IMR-90 (cell line): ENCODE results near the gene OR5AC2. TPM values are rescaled to one million over a fixed set of nuclear protein-coding genes. Genes with fewer than 3 reads are reported as not detected.

Experiments
- ATAC-seq: fragments of 200-7000 bp; cut with Tn5 transposase; 2 replicates; pipeline ENCODE4 v1.9.1; 2020; ENCODE audit warnings: low read depth, mild to moderate bottlenecking, moderate library complexity
- BruUV-seq: library from RNA; stranded (reverse); fragments of 400-500 nt; replicated peaks from 2 replicates; lab custom pipeline; 2021; lab: Mats Ljungman, UMichigan
- CTCF ChIA-PET: fragments of 300-600 bp; formaldehyde crosslinking; extraction: SDS; loops from one replicate; lab custom pipeline; 2021; ENCODE audit warnings: antibody characterized with exemption; lab: Yijun Ruan, JAX
- POLR2A ChIA-PET: fragments of 300-600 bp; sonication (Branson Sonifier 250); formaldehyde crosslinking; loops from one replicate; lab custom pipeline; 2022; ENCODE audit warnings: antibody characterized with exemption; ENCODE audit not compliant: unreplicated experiment; lab: Charles Lee
- DNase-seq: peaks from one replicate; pipeline ENCODE4 v3.0.0; 2013
- H2AFZ ChIP-seq: replicated peaks from 2 replicates; pipeline ENCODE3; 2013; ENCODE audit warnings: low read length, mild to moderate bottlenecking; ENCODE audit not compliant: poor library complexity
- H2AK5ac ChIP-seq: 2 replicates; pipeline ENCODE4 v1.6.1; 2013; ENCODE audit warnings: low read depth, low read length, inconsistent platforms
- H2AK9ac ChIP-seq: replicated peaks from 2 replicates; pipeline ENCODE3; 2013; ENCODE audit warnings: mild to moderate bottlenecking, low read depth, low read length, moderate library complexity; ENCODE audit not compliant: poor library complexity
- H2BK120ac ChIP-seq: 2 replicates; pipeline ENCODE4 v1.6.1; 2013; ENCODE audit warnings: low read depth, low read length, inconsistent platforms
- H2BK15ac ChIP-seq: 3 replicates; pipeline ENCODE4 v1.6.1; 2013; ENCODE audit warnings: low read depth, low read length, inconsistent platforms
- H2BK20ac ChIP-seq: 2 replicates; pipeline ENCODE4 v1.6.1; 2013; ENCODE audit warnings: low read depth, mild to moderate bottlenecking, inconsistent platforms, low read length, moderate library complexity
- H2BK5ac ChIP-seq: 2 replicates; pipeline ENCODE4 v1.6.1; 2013; ENCODE audit warnings: mild to moderate bottlenecking, low read depth, low read length, inconsistent platforms; ENCODE audit not compliant: poor library complexity, severe bottlenecking
- H3K14ac ChIP-seq: replicated peaks from 2 replicates; pipeline ENCODE4 v1.6.1; 2013; ENCODE audit warnings: low read depth, low read length, inconsistent platforms
- H3K18ac ChIP-seq: 2 replicates; pipeline ENCODE4 v1.6.1; 2013; ENCODE audit warnings: low read depth, low read length, control low read depth
- H3K23ac ChIP-seq: 2 replicates; pipeline ENCODE4 v1.6.1; 2013; ENCODE audit warnings: low read depth, low read length, inconsistent platforms
- H3K27ac ChIP-seq: 2 replicates; pipeline ENCODE4 v1.5.1; 2013; ENCODE audit warnings: mild to moderate bottlenecking, control low read depth, low read length; ENCODE audit not compliant: insufficient read depth
- H3K27me3 ChIP-seq: 2 replicates; pipeline ENCODE4 v1.6.1; 2013; ENCODE audit warnings: low read length; ENCODE audit not compliant: control insufficient read depth, insufficient read depth
- H3K36me3 ChIP-seq: 2 replicates; pipeline ENCODE4 v1.6.1; 2013; ENCODE audit warnings: low read length, mixed read lengths; ENCODE audit not compliant: control insufficient read depth, insufficient read depth
- H3K4ac ChIP-seq: 2 replicates; pipeline ENCODE4 v1.6.1; 2013; ENCODE audit warnings: low read depth, low read length, inconsistent platforms
- H3K4me1 ChIP-seq: 2 replicates; pipeline ENCODE4 v1.6.1; 2013; ENCODE audit warnings: low read length, mixed read lengths; ENCODE audit not compliant: control insufficient read depth, insufficient read depth
- H3K4me2 ChIP-seq: 2 replicates; pipeline ENCODE4 v1.6.1; 2013; ENCODE audit warnings: low read depth, mild to moderate bottlenecking, control low read depth, low read length, moderate library complexity
- H3K4me3 ChIP-seq: 2 replicates; pipeline ENCODE4 v1.5.1; 2013; ENCODE audit warnings: low read depth, mild to moderate bottlenecking, control low read depth, low read length, moderate library complexity; ENCODE audit not compliant: insufficient read depth
- H3K56ac ChIP-seq: 2 replicates; pipeline ENCODE4 v1.6.1; 2013; ENCODE audit warnings: low read length, inconsistent platforms; ENCODE audit not compliant: insufficient read depth; ENCODE audit errors: extremely low read depth
- H3K79me1 ChIP-seq, 2 experiments: 2 replicates each; pipeline ENCODE4 v1.6.1; 2013; ENCODE audit warnings: low read length in 2 of 2, inconsistent platforms in 1 of 2, low read depth in 1 of 2
- H3K9ac ChIP-seq: 2 replicates; pipeline ENCODE4 v1.6.1; 2013; ENCODE audit warnings: low read depth, low read length, control low read depth
- H3K9me1 ChIP-seq: 2 replicates; pipeline ENCODE4 v1.6.1; 2013; ENCODE audit warnings: low read length, inconsistent platforms; ENCODE audit not compliant: insufficient read depth
- H3K9me3 ChIP-seq: 2 replicates; pipeline ENCODE4 v1.6.1; 2013; ENCODE audit warnings: low read length; ENCODE audit not compliant: control insufficient read depth, insufficient read depth
- H4K20me1 ChIP-seq: 2 replicates; pipeline ENCODE4 v1.6.1; 2013; ENCODE audit warnings: low read length, inconsistent platforms; ENCODE audit not compliant: insufficient read depth
- H4K5ac ChIP-seq: 2 replicates; pipeline ENCODE4 v1.6.1; 2013; ENCODE audit warnings: mild to moderate bottlenecking, low read depth, low read length, control low read depth
- H4K8ac ChIP-seq, 2 experiments: 2 replicates each; pipeline ENCODE4 v1.6.1; 2013; ENCODE audit warnings: low read depth in 2 of 2, low read length in 2 of 2, control low read depth in 1 of 2, inconsistent platforms in 1 of 2
- H4K91ac ChIP-seq: 2 replicates; pipeline ENCODE4 v1.6.1; 2013; ENCODE audit warnings: low read depth, low read length, inconsistent platforms; ENCODE audit not compliant: insufficient read depth
- BHLHE40 ChIP-seq: fragments of 150-350 bp; IDR thresholded peaks from 2 replicates; pipeline ENCODE4 v1.6.1; 2016; ENCODE audit warnings: mild to moderate bottlenecking, low read depth, low read length
- CEBPB ChIP-seq: IDR thresholded peaks from 2 replicates; pipeline ENCODE4 v1.6.1; 2012; ENCODE audit warnings: low read depth, low read length, improper control_type of control experiment
- CTCF ChIP-seq: conservative IDR thresholded peaks from 2 replicates; pipeline ENCODE4 v1.5.1; 2012; ENCODE audit warnings: mild to moderate bottlenecking, low read depth, low read length, improper control_type of control experiment
- ELK1 ChIP-seq: fragments of 150-350 bp; IDR thresholded peaks from 2 replicates; pipeline ENCODE4 v1.6.1; 2016; ENCODE audit warnings: low read depth, mild to moderate bottlenecking, low read length, moderate library complexity, borderline replicate concordance
- FOS ChIP-seq: fragments of 150-350 bp; IDR thresholded peaks from 2 replicates; pipeline ENCODE4 v1.6.1; 2016; ENCODE audit warnings: low read depth, low read length
- MAFK ChIP-seq: IDR thresholded peaks from 2 replicates; pipeline ENCODE4 v1.6.1; 2012; ENCODE audit warnings: low read depth, low read length, improper control_type of control experiment
- MXI1 ChIP-seq: IDR thresholded peaks from 2 replicates; pipeline ENCODE4 v1.6.1; 2012; ENCODE audit warnings: low read depth, mild to moderate bottlenecking, low read length, moderate library complexity, borderline replicate concordance
- RAD21 ChIP-seq: IDR thresholded peaks from 2 replicates; pipeline ENCODE4 v1.6.1; 2012; ENCODE audit warnings: low read length, improper control_type of control experiment
- RCOR1 ChIP-seq: IDR thresholded peaks from 2 replicates; pipeline ENCODE4 v1.6.1; 2012; ENCODE audit warnings: mild to moderate bottlenecking, low read length, improper control_type of control experiment; ENCODE audit not compliant: insufficient replicate concordance
- RFX5 ChIP-seq: IDR thresholded peaks from 2 replicates; pipeline ENCODE4 v1.8.0; 2012; ENCODE audit warnings: low read depth, mild to moderate bottlenecking, low read length, moderate library complexity
- WGBS, 2 experiments: methylation state at CpG; one replicate each; pipeline versions ENCODE4 v1.1.5 to v1.1.7; 2013; ENCODE audit warnings: missing lambda C conversion rate in 2 of 2; ENCODE audit not compliant: insufficient read length in 1 of 2; ENCODE audit errors: extremely low coverage in 2 of 2; 5-methylcytosine and 5-hydroxymethylcytosine counted together
- dilution Hi-C: fragments of 300-500 bp; cut with HindIII; formaldehyde crosslinking; loops from one replicate; pipeline ENCODE4 v1.14.3; 2018; ENCODE audit warnings: low sequenced_read_pairs; ENCODE audit not compliant: unreplicated experiment
- in situ Hi-C: fragments of 300-500 bp; cut with MboI; formaldehyde crosslinking; loops from 3 replicates; pipeline ENCODE4 v1.14.3; 2019; ENCODE audit warnings: low sequenced_read_pairs, inconsistent platforms, mixed read lengths
- intact Hi-C: fragments of 100-400 bp; cut with micrococcal nuclease; formaldehyde crosslinking; loops from 2 replicates; pipeline ENCODE4 v1.10.0; 2022
- polyA plus RNA-seq, 3 experiments: library from polyadenylated mRNA; depleted of rRNA; stranded (reverse); fragments of >200 nt; gene quantifications; 2 replicates each; pipeline ENCODE4 v1.2.3, GENCODE V29; 2012; ENCODE audit warnings: low replicate concordance in 1 of 3
- total RNA-seq: library from RNA; depleted of rRNA; stranded (reverse); fragments of >200 nt; gene quantifications from 2 replicates; pipeline ENCODE4 v1.2.3, GENCODE V29; 2012

OR5AC2 gene
- total and polyA plus RNA-seq, 2 of the 4 experiments (the other 2 are of a cell fraction) = not detected

GRCh38 chr3:98057631-98058030 lies 29.3 kb upstream of the OR5AC2 start:
- no peaks in the 10 kb centered on the region for H3K36me3 ChIP-seq
- H4K5ac ChIP-seq = no peak overlapping the region
- H3K18ac ChIP-seq = no peak overlapping the region
- no peak overlapping the region for H3K23ac ChIP-seq
- no peak overlapping the region for H3K9ac ChIP-seq
- H3K79me1 ChIP-seq = no peaks in the 10 kb centered on the region
- no peak for TF ChIP-seq RCOR1
- no peak for TF ChIP-seq BHLHE40
- TF ChIP-seq FOS = no peak
- no peak for TF ChIP-seq CTCF
- TF ChIP-seq MXI1 = no peak
- no peak for TF ChIP-seq RAD21
- TF ChIP-seq RFX5 = no peak
- TF ChIP-seq MAFK = no peak
- no peak for TF ChIP-seq ELK1
- no peak for TF ChIP-seq CEBPB
- no peak overlapping the region for H3K4me3 ChIP-seq
- H3K4me2 ChIP-seq = no peak overlapping the region
- H2BK120ac ChIP-seq = no peak overlapping the region
- no CpG with 5 or more reads among the region's 1 CpG for WGBS, 2 experiments
- no peak overlapping the region for H3K56ac ChIP-seq
- no peak overlapping the region for H2BK20ac ChIP-seq
- no peak overlapping the region for H2AK9ac ChIP-seq
- H3K14ac ChIP-seq = no peak overlapping the region
- H2BK15ac ChIP-seq = no peak overlapping the region
- DNase-seq (no peak), ATAC-seq (no peak)
- H3K4me1 ChIP-seq = no peaks in the 10 kb centered on the region
- no peak overlapping the region for H2AFZ ChIP-seq
- no peak overlapping the region for H2BK5ac ChIP-seq
- H3K27me3 ChIP-seq = no peaks in the 10 kb centered on the region
- ChIA-PET POLR2A (no interaction called here), CTCF (no interaction called here)
- in situ Hi-C loops = no loop called here
- H3K4ac ChIP-seq = no peak overlapping the region
- H3K9me3 ChIP-seq = no peaks in the 10 kb centered on the region
- BruUV-seq = no TSS peak
- H3K27ac ChIP-seq = no peak overlapping the region
- no peak overlapping the region for H4K8ac ChIP-seq
- no peaks in the 10 kb centered on the region for H3K9me1 ChIP-seq
- dilution Hi-C loops = no loop called here
- intact Hi-C loops = no loop called here
- no peaks in the 10 kb centered on the region for H4K20me1 ChIP-seq
- no peak overlapping the region for H4K91ac ChIP-seq
- H2AK5ac ChIP-seq = no peak overlapping the region
